ENCODE data around the gene MYO15A.
A peak's percentile ranks its signal among the peaks of the same experiment; 100 is the strongest.

Gene MYO15A

DNA sequence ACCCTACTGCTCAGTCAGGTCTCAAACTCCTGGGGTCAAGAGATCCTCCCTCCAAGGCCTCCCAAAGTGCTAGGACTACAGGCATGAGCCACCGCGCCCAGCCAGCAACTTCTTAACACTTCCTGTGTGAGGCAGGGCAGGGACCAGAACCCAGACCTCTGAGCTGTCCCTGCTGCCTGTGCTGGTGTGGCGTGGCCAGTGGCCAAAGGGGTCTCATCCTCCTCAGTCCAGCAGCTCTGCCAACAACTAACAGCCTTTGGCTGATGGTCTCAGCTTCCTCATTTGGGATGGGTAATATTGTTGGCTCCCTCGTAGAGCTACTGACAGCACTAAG lies 115.5 kb downstream of the MYO15A start:
- no peak for DNase-seq

GRCh38 chr17:18224387-18225120 lies 116.0 kb downstream of the MYO15A start:
- DNase-seq, result no peak

- DNase-seq, result peak; percentile 97 to 100 (median 99)
Observed at GRCh38 chr17:18225121-18225641, 116.6 kb downstream of the MYO15A start, which contains the start of gene LLGL1. Gene LLGL1 (plus strand): TSS chr17:18225635. CDS start chr17:18225683, 48 bp downstream.

DNA sequence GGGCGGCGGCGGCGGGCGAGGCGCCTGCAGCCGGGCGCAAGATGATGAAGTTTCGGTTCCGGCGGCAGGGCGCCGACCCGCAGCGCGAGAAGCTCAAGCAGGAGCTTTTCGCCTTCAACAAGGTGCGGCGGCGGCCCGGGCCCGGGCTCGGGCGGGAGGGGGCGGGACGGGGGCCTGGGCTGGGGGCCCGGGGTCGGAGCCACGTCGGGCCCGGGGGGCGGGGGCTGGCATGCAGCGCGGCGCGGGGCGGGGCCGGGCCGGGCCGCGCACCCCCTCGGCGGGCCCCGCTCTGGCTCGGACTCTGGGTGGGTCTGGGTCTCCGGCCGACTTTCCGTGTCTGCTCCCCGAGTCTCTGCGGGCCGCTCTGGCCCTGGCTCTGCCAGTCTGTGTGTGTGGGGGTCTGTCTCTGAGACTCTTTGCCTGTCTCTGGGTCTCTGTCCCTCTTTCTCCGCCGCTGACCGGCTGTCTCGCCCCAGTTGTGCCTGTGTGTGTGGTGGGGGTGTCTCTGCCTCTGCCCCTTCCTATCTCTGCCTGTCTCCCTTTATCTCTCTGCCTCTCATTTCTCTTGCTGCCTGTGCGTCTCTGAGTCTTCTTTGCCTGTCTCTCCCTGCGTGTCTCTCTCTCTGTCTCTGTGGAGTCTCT lies 117.2 kb downstream of the MYO15A start:
- DNase-seq, result peak in 1 of 3 donors; percentile 6

DNA sequence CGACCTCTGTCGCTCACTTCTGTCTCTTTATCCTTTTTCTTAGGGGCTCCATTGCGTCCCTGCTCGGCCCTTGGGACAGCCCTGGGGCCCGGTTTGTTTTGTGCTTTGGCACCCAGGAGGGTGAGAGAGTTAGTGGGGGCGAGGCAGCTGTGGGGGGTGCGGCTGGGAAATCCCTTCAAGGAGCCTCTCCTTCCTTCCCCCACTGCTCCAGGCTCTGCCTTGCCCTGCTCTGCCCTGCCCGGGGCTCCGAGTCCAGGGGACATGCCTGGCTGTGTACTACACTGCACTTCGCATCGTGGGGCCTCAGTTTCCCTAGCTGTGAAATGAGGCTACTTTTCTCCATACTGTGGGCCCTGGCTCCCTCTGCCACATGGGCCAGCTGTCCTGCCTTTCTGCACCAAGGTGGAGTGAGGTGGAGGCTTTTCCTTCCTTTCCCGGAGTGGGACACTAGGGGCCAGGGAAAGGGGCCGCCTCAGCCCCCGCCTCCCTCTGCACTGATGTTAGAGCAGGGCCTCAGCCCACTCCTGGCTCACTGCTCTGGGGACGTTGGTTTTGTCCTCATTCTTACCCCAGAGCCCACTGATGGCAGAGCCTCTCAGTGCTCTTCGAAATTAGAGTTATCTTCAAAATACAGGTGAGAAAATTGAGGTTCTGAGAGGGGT lies 117.9 kb downstream of the MYO15A start:
- peak; percentile 47 to 67 (median 48) for DNase-seq

- no peak for DNase-seq
Observed at GRCh38 chr17:18227635-18228034, 119.1 kb downstream of the MYO15A start.

- no peak for DNase-seq
Observed at GRCh38 chr17:18228176-18228682, 119.7 kb downstream of the MYO15A start.

- no peak for DNase-seq
Observed at GRCh38 chr17:18229254-18229653, 120.7 kb downstream of the MYO15A start.
